Measurements from ENCODE around the gene ANKS6.

ANKS6 gene

DNA sequence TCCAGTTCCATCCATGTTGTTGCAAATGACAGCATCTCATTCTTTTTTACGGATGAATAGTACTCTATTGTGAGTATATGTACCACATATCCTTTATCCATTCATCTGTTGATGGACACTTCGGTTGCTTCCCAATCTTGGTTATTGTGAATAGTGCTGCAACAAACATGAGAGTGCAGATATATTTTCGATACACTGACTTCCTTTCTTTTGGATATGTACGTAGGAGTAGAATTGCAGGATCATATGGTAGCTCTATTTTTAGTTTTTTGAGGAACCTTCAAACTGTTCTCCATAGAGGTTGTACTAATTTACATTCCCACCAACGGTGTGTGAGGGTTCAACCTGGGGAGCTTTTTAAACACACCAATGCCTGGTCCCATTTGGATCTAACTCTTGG is 33.4 kb upstream of the ANKS6 start:
- no peak for DNase-seq (ENCODE audit: insufficient read length, low spot score)
- no peak for TF ChIP-seq CTCF (IDR thresholded peaks at IDR 0.05; ENCODE audit: insufficient read depth, missing control alignments)
- FAIRE-seq = no peak

- TF ChIP-seq CTCF (IDR thresholded peaks at IDR 0.05; ENCODE audit: insufficient read depth, missing control alignments) = no peak
- DNase-seq (ENCODE audit: insufficient read length, low spot score) (no peak), FAIRE-seq (no peak)
These were observed 30.4 kb upstream of the ANKS6 start for GRCh38 chr9:98826716-98827115.

DNA sequence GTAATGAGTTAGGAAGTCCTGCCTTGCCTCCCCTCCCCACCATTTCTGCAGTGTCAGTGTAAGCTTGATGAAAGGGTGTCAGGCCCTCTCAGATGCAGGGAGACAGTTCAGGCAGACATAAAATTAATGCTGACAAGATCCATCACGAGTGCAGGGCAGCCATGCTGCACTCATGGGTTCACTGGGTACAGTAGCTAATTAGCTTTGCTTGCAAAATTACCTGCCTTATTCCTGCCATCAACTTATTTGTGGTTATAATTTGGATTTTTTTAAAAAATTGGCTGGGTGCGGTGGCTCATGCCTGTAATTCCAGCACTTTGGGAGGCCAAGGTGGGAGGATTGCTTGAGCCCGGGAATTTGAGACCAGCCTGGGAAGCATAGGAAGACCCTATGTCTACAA is 29.1 kb upstream of the ANKS6 start:
- FAIRE-seq = no peak
- DNase-seq (ENCODE audit: insufficient read length, low spot score) = no peak
- no peak for TF ChIP-seq CTCF (IDR thresholded peaks at IDR 0.05; ENCODE audit: insufficient read depth, missing control alignments)

DNA sequence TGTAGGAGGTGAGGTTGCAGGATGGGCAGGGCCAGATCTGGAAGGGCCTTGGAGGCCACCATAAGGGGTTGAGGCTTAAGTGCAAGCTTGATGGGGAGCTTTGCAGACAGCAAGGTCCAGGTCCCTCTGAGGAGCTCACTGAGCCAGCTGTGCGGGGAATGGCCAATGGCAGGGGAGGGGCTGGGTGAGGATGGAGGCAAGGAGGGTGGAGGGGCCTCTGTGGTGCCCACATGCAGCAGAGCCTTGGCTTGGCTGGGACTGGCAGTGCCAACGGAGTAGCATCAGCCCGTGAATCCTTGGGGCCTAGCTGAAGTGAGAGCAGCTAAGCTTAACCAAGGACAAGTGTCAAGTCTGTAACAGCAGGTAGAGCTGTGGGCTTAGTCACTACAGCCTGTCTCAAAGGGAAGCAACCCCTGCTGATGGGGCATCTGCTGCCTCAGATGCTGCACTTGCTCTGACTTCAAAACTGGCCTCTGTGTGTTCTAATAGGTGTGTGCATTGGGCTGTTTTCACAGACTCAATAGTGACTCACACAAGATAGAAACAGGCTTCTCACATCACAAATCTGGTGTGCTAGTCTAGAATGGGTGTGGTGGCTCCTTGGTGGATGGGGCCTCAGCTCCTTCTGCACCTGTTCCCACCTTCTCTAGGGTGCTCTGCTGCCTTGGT is 27.4 kb upstream of the ANKS6 start:
- no peak for FAIRE-seq
- no peak for TF ChIP-seq CTCF (IDR thresholded peaks at IDR 0.05; ENCODE audit: insufficient read depth, missing control alignments)
- no peak for DNase-seq (ENCODE audit: insufficient read length, low spot score)

DNA sequence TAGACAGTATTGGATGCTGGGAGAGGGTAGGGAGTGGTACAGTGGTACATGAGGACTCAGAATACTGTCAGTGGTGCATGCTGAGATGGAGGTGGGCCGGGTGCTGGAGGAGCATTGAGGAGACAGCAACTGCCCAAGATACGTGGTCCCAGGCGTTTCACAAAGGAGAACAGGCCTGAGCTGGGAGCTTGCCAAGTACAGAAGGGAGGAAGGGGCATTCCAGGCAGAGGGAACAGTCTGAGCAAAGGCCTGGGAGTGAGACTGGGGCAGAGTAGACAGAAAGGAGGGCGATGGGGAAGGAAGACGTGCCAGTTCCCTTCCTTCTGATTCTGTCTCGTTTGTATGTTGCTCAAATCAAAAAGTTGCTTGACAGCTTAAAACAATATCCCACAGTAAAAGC is 26.3 kb upstream of the ANKS6 start:
- FAIRE-seq = no peak
- no peak for DNase-seq (ENCODE audit: insufficient read length, low spot score)
- TF ChIP-seq CTCF (IDR thresholded peaks at IDR 0.05; ENCODE audit: insufficient read depth, missing control alignments) = no peak

DNA sequence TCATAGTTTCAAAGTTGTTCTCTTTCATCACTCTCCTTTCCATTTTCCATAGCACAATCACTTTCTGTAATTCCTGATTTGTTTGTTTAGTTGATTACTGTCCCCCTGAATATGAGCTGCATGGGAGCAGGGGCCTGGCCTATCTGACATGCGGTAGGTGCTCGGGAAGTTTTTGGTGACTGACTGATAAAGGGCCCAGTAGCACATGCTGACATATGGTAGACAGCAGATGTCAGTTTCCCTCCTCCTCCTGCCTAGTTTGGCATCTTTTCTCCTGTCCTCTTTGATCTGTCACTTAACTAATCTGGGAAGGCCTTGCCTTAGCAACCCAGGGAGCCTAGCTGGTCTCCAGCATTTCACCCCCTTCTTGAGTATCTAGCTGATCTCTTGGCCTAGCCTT is 25.5 kb upstream of the ANKS6 start:
- no peak for FAIRE-seq
- TF ChIP-seq CTCF (IDR thresholded peaks at IDR 0.05; ENCODE audit: insufficient read depth, missing control alignments) = no peak
- DNase-seq (ENCODE audit: insufficient read length, low spot score) = no peak

DNA sequence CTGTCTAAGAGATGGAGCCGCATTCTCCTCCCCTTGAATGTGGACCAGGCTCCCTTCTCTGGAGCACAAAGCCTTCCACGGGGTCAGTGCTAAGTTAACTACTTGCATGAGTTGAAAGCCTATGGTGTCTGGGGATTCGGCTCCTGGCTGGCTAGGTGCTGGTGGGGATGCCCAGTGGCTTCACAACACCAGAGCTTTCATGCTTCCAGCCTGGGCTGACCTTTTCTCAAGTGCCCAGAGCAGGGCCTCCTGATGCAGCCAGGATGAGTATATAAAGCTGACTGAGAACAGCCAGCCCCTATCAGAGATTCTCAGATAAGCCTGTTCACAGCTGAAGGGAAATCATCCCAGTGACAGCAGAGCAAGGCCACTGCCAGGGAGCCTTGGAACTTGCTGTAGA is 22.9 kb upstream of the ANKS6 start:
- FAIRE-seq = no peak
- DNase-seq (ENCODE audit: insufficient read length, low spot score) = no peak
- TF ChIP-seq CTCF (IDR thresholded peaks at IDR 0.05; ENCODE audit: insufficient read depth, missing control alignments) = no peak

Data from D721Med (cell line).